ENCODE measurements around the gene CUL2. TPM values are rescaled to one million over a fixed set of nuclear protein-coding genes. Genes with fewer than 3 reads are reported as not detected.

Gene CUL2
- total RNA-seq, 1 donor from 2014 or later = 43.4 TPM

DNA sequence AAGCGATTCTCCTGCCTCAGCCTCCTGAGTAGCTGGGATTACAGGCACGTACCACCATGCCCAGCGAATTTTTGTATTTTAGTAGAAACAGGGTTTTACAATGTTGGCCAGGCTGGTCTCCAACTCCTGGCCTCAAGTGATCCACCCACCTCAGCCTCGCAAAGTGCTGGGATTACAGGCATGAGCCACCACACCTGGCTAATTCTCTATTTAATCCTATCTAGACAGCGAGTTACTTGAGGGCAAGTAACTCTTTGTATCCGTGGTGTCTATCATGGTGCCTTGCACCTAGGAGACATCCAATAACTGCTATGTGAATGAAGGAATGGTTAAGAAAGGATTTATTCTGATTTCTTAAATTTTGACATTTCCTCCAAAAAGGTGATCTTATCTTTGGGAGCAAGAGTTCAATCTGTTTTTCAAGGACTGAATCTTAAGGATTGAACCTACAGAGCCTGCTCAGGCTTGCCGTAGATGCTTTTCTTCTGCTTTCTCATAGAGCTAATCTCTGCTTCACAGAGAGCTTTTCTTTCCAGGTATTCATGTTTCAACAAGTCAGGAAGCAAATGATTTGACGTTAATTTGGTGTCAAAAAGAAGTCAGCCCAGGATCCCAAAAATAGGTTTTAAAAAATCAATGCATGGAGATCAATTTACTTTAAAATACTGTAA lies 101.6 kb downstream of the CUL2 start:
- peaks cover 3% of the 10 kb centered on the region for H3K36me3 Mint-ChIP-seq (ENCODE audit: low read depth, unreplicated experiment)
- no peaks in the 10 kb centered on the region for H3K9me3 Mint-ChIP-seq (ENCODE audit: unreplicated experiment)
- no peak overlapping the region for H3K4me3 Mint-ChIP-seq (ENCODE audit: unreplicated experiment)
- peaks cover 6% of the 10 kb centered on the region for H3K4me1 Mint-ChIP-seq (ENCODE audit: unreplicated experiment)
- DNase-seq (ENCODE audit: low spot score) = no peak
- no peaks in the 10 kb centered on the region for H3K27me3 Mint-ChIP-seq (ENCODE audit: unreplicated experiment)
- TF ChIP-seq, protein P1, sequence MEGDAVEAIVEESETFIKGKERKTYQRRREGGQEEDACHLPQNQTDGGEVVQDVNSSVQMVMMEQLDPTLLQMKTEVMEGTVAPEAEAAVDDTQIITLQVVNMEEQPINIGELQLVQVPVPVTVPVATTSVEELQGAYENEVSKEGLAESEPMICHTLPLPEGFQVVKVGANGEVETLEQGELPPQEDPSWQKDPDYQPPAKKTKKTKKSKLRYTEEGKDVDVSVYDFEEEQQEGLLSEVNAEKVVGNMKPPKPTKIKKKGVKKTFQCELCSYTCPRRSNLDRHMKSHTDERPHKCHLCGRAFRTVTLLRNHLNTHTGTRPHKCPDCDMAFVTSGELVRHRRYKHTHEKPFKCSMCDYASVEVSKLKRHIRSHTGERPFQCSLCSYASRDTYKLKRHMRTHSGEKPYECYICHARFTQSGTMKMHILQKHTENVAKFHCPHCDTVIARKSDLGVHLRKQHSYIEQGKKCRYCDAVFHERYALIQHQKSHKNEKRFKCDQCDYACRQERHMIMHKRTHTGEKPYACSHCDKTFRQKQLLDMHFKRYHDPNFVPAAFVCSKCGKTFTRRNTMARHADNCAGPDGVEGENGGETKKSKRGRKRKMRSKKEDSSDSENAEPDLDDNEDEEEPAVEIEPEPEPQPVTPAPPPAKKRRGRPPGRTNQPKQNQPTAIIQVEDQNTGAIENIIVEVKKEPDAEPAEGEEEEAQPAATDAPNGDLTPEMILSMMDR (IDR thresholded peaks at IDR 0.05; ENCODE audit: unreplicated experiment) = no peak
- no peak overlapping the region for H3K27ac Mint-ChIP-seq (ENCODE audit: unreplicated experiment)

DNA sequence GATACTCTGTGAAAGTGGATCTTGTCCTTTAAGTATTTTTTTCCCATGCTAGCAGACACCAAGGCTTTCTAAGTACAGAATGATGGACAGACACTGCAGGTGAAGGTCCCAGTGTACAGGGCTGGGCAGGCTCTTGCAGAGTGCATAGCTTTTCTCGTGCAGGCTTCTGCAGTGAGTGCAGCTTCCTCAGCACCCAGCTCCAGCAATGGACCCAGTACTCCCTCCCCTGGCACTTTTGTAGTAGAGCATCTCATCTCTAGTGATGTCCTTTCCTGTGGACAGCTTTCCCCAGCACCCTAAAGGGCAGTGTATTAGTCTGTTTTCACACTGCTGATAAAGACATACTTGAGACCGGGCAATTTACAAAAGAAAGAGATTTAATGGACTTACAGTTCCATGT lies 104.3 kb downstream of the CUL2 start:
- H3K36me3 Mint-ChIP-seq (ENCODE audit: low read depth, unreplicated experiment) = peaks cover 3% of the 10 kb centered on the region
- no peaks in the 10 kb centered on the region for H3K9me3 Mint-ChIP-seq (ENCODE audit: unreplicated experiment)
- no peak overlapping the region for H3K27ac Mint-ChIP-seq (ENCODE audit: unreplicated experiment)
- no peak for DNase-seq (ENCODE audit: low spot score)
- peaks cover 6% of the 10 kb centered on the region for H3K4me1 Mint-ChIP-seq (ENCODE audit: unreplicated experiment)
- H3K4me3 Mint-ChIP-seq (ENCODE audit: unreplicated experiment) = no peak overlapping the region
- TF ChIP-seq, protein P1 (IDR thresholded peaks at IDR 0.05; ENCODE audit: unreplicated experiment) = no peak
- no peaks in the 10 kb centered on the region for H3K27me3 Mint-ChIP-seq (ENCODE audit: unreplicated experiment)

DNA sequence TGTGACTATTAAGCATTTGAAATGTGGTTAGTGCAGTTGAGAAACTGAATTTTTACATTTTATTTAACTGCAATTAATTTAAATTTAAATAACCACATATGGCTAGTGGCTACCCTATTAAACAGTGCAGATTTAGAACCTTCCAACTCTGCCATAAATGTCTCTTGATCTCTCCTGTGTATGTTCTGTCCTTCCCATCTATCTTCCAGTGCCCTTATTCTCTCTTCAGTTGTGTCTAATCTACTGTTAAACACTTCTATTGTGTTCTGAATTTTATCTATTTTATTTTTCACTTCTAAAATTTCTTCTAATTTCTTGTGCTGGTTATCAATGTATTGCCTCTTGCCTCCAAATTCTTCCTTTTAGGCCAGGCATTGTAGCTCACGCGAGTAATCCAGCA lies 105.0 kb downstream of the CUL2 start:
- Mint-ChIP-seq H3K9me3 (ENCODE audit: unreplicated experiment) (no peaks in the 10 kb centered on the region), H3K36me3 (ENCODE audit: low read depth, unreplicated experiment) (peaks cover 3% of the 10 kb centered on the region), H3K27ac (ENCODE audit: unreplicated experiment) (no peak overlapping the region), H3K4me1 (ENCODE audit: unreplicated experiment) (peaks cover 6% of the 10 kb centered on the region), H3K27me3 (ENCODE audit: unreplicated experiment) (no peaks in the 10 kb centered on the region), H3K4me3 (ENCODE audit: unreplicated experiment) (no peak overlapping the region)
- DNase-seq (ENCODE audit: low spot score) = no peak
- TF ChIP-seq, protein P1 (IDR thresholded peaks at IDR 0.05; ENCODE audit: unreplicated experiment) = no peak

DNA sequence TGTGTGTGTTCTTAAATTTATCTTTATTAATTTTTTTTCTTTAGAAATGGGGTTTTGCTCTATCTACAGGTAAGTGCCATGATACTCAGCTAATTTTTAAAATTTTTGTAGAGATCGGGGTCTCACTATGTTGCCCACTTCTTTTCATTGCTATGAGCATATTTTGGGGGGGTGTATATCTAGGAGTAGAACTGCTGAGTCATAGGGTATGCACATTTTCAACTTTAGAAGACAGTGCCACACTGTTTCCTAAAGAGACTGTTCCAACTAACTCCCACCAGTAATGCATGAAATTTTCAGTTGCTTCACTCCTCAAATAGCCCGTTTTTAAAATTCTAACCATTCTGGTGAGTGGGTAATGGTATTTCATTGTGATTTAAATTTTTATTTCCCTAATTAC lies 108.3 kb downstream of the CUL2 start:
- Mint-ChIP-seq H3K4me1 (ENCODE audit: unreplicated experiment) (no peaks in the 10 kb centered on the region), H3K4me3 (ENCODE audit: unreplicated experiment) (no peak overlapping the region), H3K36me3 (ENCODE audit: low read depth, unreplicated experiment) (peaks cover 3% of the 10 kb centered on the region), H3K27ac (ENCODE audit: unreplicated experiment) (no peak overlapping the region), H3K27me3 (ENCODE audit: unreplicated experiment) (no peaks in the 10 kb centered on the region), H3K9me3 (ENCODE audit: unreplicated experiment) (no peaks in the 10 kb centered on the region)
- TF ChIP-seq, protein P1 (IDR thresholded peaks at IDR 0.05; ENCODE audit: unreplicated experiment) = no peak
- no peak for DNase-seq (ENCODE audit: low spot score)

DNA sequence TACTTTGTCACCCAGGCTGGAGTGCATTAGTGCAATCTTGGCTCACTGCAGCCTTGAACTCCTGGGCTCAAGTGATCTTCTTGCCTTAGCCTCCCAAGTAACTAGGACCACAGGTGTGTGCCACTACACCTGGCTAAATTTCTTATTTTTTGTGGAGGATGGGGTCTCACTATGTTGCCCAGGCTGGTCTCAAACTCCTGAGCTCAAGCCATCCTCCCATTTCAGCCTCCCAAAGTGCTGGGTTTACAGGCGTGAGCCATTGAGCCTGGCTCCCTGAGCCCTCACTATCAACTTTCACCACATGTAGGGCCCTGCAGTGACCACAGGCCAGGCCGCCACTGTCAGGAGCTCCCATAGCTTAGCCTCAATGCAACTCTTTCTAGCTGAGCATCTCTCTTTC lies 110.2 kb downstream of the CUL2 start:
- Mint-ChIP-seq H3K27me3 (ENCODE audit: unreplicated experiment) (peaks cover 8% of the 10 kb centered on the region), H3K36me3 (ENCODE audit: low read depth, unreplicated experiment) (no peaks in the 10 kb centered on the region), H3K9me3 (ENCODE audit: unreplicated experiment) (no peaks in the 10 kb centered on the region), H3K27ac (ENCODE audit: unreplicated experiment) (no peak overlapping the region), H3K4me1 (ENCODE audit: unreplicated experiment) (no peaks in the 10 kb centered on the region), H3K4me3 (ENCODE audit: unreplicated experiment) (no peak overlapping the region)
- DNase-seq (ENCODE audit: low spot score) = no peak
- TF ChIP-seq, protein P1 (IDR thresholded peaks at IDR 0.05; ENCODE audit: unreplicated experiment) = no peak
